NCI-H146 (cell line): ENCODE results near the gene ZNF816.
"Not testable (repeated sequence)": the region's sequence is repeated elsewhere in the genome, so short reads cannot be mapped to it uniquely, and the experiment has no call there.

ENCODE experiments used
- DNase-seq: peaks from one replicate; lab custom pipeline; 2025; lab: John Stamatoyannopoulos, UW

Gene ZNF816

DNA sequence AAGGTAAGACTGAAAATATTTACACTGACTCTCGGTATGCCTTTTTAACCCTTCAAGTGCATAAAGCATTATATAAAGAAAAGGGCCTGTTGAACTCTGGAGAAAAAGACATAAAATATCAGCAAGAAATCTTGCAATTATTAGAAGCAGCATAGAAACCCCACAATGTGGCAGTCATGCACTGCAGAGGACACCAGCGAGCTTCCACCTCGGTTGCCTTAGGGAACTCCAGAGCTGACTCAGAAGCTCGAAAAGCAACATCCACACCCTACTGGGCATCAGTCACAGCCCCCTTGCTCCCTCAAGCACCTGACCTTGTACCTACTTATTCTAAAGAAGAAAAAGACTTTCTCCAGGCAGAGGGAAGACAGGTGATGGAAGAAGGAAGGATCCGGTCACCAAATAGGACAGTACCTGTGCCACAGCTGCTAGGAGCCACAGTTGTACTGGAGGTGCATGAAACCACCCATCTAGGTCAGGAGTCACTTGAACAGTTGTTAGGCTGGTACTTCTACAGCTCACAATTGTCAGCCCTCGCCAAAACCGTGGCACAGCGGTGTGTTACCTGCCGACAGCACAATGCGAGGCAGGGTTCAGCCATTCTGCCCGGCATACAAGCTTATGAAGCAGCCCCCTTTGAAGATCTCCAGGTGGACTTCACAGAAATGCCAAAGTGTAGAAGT is 2.9 kb downstream of the ZNF816 start:
- no peak for DNase-seq

DNA sequence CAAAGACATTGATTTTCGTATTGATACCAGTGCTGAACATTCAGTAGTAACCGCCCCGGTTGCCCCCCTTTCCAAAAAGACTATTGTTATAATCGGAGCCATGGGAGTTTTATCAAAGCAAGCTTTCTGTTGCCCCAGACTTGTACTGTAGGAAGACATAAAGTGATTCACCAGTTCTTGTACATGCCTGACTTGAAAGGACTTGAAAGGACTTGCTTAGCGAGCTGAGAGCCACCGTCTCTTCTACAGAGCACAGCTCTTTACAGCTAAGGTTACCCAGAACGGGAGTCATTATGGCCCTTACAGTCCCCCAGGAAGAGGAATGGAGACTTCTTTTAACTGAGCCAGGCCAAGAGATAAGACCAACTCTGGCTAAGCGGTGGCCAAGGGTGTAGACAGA is 5.1 kb downstream of the ZNF816 start:
- no peak for DNase-seq

DNA sequence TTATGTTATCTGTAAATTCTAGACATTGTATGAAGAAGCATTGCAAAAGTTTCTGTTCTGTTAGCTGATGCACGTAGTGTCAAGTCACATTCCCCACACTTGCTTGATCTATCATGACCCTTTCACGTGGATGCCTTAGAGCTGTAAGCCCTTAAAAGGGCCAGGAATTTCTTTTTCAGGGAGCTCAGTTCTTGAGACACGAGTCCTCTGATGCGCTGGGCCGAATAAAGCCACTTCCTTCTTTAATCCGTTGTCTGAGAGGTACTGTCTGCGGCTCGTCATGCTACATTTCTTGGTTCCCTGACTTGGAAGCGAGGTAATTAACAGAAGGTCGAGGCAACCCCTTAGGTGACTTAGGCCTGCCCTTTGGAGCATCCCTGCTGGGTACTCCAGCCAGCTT is 5.8 kb downstream of the ZNF816 start:
- no peak for DNase-seq

DNA sequence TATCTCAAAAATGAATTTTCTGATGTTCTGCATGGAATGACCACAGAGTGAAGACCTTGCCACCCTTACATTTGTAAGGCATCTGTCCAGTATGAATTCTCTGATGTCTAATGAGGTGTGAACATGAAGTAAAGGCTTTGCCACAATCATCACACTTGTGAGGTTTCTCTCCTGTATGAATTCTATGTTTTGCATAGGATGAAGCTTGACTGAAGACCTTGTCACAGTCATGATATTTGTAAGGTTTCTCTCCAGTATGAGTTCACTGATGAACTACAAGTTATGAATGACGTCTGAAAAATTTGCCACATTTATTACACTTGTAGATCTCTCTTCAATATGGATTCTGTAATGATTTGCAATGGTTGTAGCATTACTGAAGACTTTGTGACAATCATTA is 13.3 kb downstream of the ZNF816 start:
- DNase-seq = no peak

DNA sequence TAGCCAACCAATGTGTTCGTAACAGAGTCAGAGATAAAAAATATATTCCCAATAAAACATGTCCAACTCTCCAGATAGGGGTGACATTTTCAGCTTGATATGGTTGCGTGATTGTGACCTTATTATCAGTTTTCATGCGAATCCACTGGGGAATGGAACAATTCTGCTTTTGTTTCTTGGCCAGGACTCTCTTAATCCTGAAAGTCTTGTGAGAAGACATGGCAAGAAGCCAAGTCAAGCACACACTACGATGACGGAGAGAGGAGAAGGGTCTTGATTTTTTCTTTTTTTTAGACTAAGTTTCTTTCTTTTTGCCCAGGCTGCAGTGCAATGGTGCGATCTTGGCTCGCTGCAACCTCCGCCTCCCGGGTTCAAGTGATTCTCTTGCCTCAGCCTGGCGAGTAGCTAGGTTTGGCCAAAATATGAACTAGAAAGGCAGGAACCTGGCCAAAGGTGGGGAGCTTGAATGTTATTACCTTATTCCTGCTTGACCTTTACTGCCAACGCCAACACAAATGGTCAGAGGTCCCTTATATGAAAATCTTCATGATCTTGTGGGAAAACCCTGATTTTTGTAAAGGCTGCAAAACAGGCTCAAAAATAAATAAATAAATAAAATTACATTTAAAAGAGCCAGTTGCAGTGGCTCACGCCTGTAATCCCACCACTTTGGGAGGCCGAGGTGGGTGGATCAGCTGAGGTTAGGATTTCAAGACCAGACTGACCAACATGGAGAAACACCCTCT is 14.5 kb downstream of the ZNF816 start:
- no peak for DNase-seq

DNA sequence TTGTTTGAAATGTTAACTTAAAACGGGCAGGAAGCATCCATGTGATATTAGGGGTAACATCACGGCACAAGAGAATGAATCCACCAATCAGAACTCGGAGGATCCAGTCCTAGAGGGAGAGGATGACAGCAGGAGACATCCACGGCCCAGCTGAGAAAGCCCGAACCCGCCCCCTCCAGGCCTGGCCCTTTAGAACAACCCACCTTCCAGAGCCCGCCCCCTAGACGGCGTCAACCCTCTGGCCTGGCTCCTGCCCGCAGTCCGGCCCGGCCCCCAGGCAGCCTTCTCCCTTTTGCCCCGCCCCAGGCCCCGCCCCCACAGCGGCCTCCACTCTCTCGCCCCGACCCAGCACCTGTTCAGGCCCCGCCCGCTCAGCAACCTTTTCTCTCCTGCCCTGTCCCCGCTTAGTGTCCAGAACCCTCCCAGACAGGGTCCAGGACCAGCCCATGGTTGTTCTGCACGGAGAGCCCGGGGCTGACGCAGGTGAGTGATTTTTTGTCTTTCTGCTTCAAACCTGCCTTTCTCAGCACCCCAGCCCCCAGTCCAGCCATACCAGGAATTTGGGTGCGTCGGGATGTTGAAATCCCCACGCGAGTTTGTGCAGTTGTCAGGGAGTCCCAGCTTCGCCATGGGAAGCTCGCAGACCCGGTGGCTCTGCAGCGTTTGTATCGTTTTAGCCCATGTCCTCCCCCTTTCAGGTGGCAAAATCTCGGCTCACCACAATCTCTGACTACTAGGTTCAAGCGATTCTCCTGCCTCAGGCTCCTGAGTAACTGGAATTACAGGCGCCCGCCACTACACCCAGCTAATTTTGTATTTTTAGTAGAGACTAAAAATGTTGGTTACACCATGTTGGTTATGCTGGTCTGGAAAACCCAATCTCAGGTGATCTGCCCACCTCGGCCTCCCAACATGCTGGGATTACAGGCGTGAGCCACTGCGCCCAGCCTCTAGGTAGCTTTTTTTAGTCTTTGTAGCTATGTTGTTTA is 16.1 kb downstream of the ZNF816 start:
- DNase-seq = peak; percentile 86

DNA sequence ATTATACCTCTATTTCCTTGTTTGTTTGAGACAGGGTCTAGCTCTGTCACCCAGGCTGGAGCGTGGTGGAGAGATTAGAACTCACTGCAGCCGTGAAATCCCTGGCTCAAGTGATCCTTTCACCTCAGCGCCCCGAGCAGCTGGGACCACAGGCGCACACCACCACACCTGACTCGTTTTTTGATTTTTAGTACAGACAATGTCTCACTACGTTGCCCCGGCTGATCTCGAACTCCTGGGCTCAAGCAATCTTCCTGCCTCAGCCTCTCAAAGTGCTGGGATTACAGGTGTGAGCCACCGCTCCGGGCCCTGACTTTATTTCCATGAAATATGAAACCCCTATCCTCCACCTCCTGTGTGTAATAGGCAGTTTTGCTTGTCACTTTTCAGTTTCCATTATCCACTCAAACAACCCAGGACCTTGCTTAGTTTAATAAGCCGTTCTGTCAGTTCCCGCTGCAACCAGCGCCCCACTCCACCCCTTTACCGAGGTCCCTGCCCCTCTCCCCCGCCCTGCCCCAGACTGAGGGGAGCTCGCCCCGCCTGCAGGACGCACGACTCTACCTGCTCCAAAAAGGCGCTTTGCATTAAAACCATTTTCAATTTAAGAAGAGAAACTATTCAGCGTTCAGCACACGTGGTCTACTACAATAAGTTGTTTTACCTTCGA is 16.9 kb downstream of the ZNF816 start:
- DNase-seq = peak; percentile 40

DNA sequence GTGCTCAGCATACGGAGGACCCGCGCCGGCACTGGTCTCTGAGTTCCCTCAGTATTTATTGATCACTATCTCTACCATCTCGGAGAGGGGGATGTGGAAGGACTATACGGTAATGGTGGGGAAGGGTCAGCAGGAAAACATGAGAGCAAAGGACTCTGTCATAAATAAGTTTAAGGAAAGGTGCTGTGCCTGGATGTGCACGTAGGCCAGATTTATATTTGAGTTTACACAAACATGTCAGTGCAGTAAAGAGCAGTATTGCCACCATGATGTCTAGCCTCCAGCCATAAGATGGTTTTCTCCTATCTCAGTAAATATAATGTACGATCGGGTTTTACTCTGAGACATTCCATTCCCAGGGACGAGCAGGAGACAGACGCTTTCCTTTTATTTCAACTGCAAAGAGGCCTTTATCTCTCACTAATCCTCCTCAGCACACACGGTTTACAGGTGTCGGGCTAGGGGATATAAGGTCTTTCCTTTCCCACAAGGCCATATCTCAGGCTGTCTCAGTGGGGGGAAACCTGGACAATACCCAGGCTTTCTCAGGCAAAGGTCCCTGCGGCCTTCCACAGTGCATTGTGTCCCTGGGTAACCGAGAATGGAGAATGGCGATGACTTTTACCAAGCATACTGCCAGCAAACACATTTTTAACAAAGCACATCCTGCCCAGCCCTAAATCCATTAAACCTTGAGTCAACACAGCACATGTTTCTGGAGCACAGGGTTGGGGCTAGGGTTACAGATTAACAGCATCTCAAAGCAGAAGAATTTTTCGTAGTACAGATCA is 17.8 kb downstream of the ZNF816 start:
- peak; percentile 85 for DNase-seq

DNA sequence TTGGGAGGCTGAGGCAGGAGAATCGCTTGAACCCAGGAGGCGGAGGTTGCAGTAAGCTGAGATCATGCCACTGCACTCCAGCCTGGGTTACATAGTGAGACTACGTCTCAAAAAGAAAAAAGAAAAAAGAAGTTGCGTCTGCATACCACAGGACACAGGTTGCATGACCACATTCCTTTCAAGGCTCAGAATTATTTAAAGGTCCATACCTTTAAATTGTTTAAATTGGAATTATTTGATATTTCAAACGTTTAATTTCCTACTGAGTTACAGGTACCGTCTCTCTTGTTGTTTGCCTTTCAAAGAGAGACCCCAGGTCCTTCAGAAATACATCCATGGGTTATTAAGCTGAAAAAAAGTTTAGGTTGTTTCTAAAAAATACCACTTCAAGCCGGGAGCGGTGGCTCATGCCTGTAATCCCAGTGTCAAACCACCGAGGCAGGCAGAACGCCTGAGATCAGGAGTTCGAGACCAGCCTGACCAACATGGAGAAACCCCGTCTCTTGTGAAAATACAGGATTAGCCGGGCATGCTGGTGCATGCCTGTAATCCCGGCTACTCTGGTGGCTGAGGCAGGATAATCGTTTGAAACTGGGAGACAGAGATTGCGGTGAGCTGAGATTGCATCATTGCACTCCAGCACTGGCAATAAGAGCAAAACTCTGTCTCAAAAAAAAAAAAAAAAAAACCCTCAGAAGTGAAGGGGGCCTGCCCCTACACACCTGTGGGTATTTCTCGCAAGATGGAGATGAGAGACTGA is 18.6 kb downstream of the ZNF816 start:
- DNase-seq = no peak

DNA sequence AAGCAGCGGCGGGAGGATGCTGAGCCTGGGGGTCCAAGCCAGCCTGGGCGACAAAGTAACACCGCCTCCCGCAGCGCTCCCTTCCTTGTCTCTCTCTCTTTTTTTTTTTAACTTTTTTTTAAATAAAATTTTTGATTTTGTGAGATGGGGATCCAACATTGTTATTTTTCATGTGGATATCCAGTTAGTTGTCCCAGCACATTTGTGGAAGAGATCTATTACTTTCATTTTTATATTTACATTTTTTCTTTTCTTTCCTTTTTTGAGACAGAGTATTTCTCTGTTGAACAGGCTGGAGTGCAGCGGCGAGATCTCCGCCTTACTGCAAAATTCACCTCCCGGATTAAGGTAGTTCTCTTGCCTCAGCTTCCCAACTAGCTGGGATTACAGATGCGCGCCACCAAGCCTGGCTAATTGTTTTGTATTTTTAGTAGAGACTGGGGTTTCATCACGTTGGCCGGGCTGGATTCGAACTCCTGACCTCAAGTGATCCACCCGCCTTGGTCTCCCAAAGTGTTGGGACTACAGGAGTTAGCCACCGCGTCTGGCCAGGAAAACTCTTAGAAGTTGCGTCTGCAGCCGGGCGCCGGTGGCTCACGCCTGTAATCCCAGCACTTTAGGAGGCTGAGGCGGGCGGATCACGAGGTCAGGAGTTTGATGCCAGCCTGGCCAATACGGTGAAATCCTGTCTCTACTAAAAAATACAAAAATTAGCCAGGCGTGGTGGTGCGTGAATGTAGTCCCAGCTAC is 19.4 kb downstream of the ZNF816 start:
- no peak for DNase-seq

DNA sequence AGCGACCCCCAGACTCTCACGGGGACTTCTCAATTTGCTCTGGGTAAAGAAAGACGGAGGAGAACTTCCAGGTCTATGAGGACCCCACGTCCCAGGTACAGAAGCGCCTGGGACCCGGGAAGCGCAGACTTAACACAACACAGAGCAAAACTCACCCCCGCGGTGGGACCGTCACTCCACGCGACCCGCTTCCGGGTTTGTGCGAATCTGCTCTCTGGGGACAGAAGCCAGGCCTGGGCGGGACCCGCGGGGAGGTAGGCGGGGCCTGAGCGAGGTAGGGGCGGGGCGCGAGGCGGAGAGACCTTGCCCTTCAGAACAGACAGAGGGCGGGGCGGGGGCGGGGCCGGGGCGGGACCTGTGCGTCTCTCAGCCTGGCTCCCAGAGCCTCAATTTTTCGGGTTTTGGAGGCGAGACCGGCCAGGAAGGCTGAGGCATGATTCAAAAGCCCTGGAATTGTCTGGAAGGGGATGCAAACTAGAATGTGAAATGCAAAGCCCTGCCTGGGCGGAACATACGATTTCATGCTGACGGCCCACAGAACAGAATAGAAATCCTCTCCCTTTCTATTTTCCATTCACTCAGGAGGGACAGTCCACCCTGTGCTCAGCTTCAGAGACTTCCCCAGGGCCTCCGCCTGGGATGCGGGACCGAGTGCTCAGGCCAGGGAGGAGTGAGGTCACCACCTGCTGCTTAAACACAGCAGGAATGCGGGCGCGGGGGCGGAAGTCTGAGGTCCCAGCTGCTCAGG is 20.1 kb downstream of the ZNF816 start:
- peak; percentile 91 for DNase-seq

DNA sequence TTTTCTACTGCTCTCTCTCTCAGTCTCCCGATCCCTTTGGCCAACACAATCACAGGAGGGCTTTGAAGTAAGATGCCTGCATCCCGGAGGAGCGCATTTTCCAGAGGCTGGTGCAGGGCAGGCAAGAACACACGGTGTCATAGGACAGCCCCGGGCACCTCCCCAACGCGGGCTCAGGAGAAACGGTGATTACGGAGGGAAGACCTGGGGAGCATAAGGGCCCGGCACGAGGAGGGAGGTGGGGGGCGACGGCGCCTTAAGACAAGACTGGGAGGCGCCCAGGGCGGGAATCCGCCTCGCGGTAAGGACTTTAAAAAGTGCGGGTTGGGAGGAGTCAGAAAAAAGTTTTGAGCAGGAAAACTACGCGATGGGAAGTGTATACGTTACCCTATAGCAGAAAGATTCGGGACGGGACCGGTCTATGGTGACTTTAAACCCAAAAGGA is 20.7 kb downstream of the ZNF816 start:
- peak; percentile 45 for DNase-seq

DNA sequence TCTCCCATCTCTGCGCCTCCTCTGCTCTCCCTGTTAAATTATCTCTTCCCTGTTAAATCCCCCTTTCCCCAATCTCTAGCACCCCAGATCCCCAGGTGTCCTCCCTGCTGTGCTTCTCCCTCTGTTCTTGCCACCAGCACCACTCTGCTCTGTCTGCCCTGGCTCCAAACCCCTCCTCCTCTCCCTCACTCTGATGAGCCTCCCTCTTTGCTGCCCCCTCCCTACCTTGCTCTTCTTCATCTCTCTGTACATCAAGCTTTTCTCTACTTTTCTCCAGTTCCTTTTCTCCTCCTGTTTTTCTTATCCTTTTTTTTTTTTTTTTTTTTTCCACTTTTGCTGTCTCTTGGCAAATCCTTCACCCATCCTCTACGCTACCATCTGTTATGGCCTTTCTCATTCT is 21.2 kb downstream of the ZNF816 start:
- peak; percentile 16 for DNase-seq

DNA sequence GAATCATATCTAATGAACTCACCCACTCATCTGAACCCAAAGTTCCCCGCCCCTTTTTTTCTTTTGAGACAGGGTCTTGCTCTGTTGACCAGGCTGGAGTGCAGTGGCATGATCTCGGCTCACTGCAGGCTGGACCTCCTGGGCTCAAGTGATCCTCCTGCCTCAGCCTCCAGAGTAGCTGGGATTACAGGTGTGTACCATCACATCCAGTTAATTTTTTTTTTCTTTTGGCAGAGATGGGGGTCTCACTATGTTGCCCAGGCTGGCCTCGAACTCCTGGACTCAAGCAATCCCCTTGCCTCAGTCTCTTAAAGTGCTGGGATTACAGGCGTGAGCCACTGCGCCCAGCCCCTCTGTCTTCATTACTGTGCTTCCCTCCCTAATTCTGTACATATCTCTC is 21.8 kb downstream of the ZNF816 start:
- not testable (repeated sequence) for DNase-seq

DNA sequence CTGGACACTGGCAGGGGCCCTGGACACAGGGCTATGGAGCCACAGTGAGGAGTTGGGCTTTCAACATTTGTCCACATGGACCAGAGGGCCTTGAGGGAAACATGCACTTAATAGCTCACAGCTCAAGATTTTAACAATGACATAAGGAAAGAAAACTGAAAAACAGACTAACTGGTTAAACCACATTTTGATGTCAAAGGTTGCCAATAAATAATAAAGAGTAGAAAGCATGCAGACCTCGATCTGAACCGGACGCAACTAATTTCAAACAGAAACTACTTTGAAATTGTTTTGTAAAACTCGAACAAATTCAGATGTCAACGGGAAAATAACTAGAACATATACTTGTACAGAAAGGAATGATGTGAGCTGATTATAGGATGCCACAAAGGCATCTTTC is 23.9 kb downstream of the ZNF816 start:
- no peak for DNase-seq

DNA sequence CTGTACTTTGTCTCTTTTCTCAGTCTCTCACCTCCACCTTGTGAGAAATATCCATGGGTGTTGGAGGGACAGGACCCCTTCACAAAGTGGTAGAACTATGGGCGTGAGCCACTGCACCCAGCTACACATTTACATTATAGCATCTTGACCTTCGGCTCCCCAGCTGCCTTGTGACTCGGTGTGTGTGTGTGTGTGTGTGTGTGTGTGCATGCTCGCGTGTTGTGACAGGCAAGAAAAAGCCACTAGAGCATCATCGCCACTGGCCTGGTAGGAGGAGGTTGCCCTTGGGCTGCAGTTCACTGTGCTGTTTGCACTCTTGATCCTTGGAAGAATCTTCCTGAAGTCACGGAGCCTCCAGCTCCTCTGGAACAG is 25.7 kb downstream of the ZNF816 start:
- no peak for DNase-seq

DNA sequence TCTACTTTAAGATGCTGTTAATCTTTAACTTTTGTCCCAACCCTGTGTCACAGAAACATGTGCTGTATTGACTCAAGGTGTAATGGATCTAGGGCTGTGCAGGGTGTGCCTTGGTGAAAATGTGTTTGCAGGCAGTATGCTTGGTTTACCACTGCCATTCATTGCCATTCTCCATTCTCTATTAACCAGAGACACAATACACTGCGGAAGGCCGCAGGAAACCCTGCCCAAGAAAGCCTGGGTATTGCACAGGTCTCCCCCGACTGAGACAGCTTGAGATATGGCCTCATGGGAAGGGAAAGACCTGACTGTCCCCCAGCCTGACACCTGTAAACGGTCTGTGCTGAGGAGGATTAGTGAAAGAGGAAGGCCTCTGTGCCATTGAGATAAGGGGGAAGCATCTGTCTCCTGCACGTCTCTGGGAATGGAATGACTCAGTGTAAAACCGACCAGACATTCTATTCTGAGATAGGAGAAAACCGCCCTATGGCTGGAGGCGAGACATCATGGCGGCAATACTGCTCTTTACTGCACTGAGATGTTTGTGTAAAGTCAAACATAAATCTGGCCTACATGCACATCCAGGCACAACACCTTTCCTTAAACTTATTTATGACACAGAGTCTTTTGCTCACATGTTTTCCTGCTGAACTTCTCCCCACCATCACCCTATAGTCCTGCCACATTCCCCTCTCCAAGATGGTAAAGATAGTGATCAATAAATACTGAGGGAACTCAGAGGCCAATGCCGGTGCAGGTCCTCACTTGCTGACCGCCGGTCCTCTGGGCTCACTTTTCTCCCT is 26.3 kb downstream of the ZNF816 start:
- no peak for DNase-seq

DNA sequence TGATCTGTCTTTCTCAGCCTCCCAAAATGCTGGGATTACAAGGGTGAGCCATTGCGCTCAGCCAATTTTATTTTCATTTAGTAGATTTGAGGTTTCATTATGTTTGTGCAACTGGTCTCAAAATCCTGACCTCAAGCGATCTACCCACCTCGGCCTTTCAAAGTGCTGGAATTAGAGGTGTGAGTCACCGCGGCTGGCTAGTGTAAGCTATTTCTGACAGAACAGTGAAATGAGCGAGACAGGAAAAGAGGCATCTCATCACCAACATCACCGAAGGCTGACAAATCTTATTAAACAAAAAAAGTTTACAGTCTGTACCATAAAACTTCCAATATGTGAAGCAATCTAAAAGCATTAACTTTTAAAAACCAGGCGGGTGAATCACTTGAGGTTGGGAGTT is 27.2 kb downstream of the ZNF816 start:
- DNase-seq = no peak
